Inferior parietal cortex (tissue), 1 donor: ENCODE results near the gene KRTAP5-11.
"Not testable (repeated sequence)": the region's sequence is repeated elsewhere in the genome, so short reads cannot be mapped to it uniquely, and the experiment has no call there.

ENCODE experiments used
- DNase-seq: peaks from one replicate; pipeline ENCODE4 v3.0.0-alpha.2; 2016; ENCODE audit errors: extremely low spot score

The KRTAP5-11 gene

GRCh38 chr11:71582309-71582895 lies at the start of gene KRTAP5-11:
Gene KRTAP5-11, minus strand, starts transcription at chr11:71582875. Its CDS starts 38 bp downstream, at chr11:71582837.
- DNase-seq: no peak

DNA sequence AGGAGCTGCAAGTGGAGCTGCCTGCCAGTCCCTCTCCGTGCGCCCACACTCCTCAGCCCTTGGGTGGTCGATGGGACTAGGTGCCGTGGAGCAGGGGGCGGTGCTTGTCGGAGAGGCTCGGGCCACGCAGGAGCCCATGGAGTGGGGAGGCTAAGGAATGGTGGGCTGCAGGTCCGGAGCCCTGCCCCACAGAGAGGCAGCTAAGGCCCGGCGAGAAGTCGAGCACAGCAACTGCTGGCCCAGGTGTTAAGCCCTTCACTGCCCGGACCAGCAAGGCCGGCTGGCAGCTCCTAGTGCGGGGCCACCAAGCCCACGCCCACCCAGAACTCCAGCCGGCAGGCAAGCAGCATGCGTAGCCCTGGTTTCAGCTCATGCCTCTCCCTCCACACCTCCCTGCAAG lies 48.9 kb upstream of the KRTAP5-11 start:
- DNase-seq: not testable (repeated sequence)

- not testable (repeated sequence) for DNase-seq
These were observed 47.4 kb upstream of the KRTAP5-11 start for GRCh38 chr11:71630071-71630470.

DNA sequence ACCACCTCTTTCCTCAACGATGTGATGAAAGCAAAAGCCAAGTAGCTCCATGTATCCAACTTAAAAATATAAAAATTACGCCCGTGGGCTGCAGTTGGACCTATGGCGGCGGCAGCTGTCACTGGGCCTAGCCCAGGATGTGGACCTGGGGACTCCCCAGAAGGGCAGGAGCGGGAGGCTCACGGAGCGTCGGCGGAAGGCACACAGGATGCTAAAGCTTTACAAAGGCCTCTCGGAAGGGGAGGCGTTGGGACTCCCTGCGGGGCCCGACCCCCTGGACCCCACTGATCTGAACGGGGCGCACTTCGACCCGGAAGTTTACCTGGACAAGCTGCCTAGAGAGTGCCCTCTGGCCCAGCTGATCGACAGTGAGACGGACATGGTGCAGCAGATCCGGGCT lies 46.3 kb upstream of the KRTAP5-11 start:
- not testable (repeated sequence) for DNase-seq

DNA sequence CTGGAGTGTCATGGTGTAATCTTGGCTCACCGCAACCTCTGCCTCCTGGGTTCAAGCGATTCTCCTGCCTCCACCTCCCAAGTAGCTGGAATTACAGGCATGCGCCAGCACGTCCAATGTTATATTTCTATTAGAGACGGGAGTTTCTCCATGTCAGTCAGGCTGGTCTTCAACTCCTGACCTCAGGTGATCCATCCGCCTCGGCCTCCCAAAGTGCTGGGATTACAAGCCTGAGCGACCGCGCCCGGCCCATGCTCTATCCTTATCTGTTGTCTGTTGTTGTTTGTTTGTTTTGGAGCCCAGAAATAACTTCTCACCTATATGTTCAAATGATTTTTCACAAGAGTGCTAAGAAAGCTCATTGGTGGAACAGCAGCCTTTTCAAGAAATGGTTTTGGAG lies 40.6 kb upstream of the KRTAP5-11 start:
- not testable (repeated sequence) for DNase-seq

- not testable (repeated sequence) for DNase-seq
These were observed 39.9 kb upstream of the KRTAP5-11 start for GRCh38 chr11:71622561-71622960.

- not testable (repeated sequence) for DNase-seq
These were observed 32.3 kb upstream of the KRTAP5-11 start for GRCh38 chr11:71615003-71615402.

GRCh38 chr11:71614366-71614917 lies 31.8 kb upstream of the KRTAP5-11 start:
- not testable (repeated sequence) for DNase-seq

DNA sequence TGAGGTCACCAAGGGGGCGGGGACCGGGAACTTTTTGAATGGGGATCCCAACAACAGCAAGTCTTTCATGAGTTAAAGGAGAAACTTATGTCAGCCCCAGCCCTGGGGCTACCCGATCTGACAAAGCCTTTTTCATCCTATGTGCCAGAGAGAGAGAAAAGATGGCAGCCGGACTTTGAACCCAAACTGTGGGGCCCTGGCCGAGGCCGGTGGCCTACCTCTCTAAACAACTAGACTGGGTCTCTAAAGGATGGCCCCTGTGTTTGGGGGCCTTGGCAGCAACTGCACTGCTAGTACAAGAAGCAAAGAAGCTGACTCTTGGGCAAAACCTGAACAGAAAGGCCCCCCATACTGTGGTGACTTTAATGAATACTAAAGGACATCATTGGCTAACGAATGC lies 31.3 kb upstream of the KRTAP5-11 start:
- not testable (repeated sequence) for DNase-seq

GRCh38 chr11:71611218-71611910 lies 28.7 kb upstream of the KRTAP5-11 start:
- DNase-seq: not testable (repeated sequence)

DNA sequence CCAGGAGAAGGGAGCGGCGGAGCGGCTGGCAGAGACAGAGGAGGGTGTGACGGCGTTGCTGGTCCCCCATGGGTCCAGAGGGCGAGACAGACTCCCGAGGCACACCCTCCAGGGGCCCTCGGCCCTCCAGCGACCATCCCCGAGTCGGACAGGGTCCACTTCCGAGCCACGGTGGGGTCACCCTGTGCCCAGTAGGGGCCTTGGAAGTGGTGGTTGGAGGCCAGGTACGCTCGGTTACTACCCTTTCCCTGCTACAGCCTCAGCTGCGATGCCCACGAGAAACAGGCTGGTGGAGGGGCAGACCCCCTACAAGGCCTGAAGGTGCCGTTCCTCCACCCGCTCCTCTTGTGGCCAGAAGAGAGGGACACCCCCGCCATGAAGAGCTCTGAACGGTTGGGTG lies 25.6 kb upstream of the KRTAP5-11 start:
- DNase-seq: not testable (repeated sequence)

- DNase-seq: not testable (repeated sequence)
These were observed 25.0 kb upstream of the KRTAP5-11 start for GRCh38 chr11:71607520-71608216.

- DNase-seq: not testable (repeated sequence)
These were observed 24.3 kb upstream of the KRTAP5-11 start for GRCh38 chr11:71606853-71607519.

- not testable (repeated sequence) for DNase-seq
These were observed 22.3 kb upstream of the KRTAP5-11 start for GRCh38 chr11:71604798-71605488.

DNA sequence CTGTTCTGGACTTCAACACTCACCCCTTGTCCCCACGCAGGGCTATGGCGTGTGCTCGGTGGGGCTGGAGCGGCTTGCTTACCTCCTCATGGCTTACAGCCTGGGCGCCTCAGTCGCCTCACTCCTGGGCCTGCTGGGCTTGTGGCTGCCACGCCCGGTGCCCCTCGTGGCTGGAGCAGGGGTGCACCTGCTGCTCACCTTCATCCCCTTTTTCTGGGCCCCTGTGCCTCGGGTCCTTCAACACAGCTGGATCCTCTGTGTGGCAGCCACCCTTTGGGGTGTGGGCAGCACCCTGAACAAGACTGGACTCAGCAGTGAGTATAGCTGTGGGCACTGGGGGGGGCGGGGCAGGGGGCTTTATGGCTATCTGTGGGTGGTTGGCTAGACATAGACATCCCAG lies 20.5 kb upstream of the KRTAP5-11 start:
- not testable (repeated sequence) for DNase-seq

GRCh38 chr11:71589546-71589920 lies 6.9 kb upstream of the KRTAP5-11 start:
- DNase-seq: not testable (repeated sequence)

DNA sequence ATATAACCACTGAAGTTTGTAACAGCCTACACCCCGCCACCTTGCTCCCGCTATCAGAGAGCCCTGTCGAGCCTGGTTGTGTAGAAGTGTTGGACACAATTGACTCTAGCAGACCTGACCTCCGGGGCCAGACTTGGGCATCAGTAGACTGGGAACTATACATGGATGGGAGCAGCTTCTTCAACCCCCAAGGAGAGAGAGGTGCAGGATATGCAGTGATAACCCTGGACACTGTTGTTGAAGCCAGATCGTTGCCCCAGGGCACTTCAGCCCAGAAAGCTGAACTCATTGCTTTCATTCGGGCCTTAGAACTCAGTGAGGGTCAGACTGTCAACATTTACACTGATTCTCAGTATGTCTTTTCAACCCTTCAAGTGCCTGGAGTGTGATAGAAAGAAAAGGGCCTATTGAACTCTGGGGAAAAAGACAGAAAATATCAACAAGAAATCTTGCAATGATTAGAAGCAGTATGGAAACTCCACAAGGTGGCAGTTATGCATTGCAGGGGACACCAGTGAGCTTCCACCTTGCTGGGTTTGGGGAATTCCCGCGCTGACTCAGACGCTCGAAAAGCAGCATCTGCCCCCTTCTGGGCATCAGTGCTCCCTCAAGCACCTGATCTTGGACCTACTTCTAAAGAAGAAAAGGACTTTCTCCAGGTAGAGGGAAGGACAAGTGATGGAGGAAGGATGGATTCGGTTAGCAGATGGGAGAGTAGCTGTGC lies 6.3 kb upstream of the KRTAP5-11 start:
- DNase-seq: not testable (repeated sequence)

DNA sequence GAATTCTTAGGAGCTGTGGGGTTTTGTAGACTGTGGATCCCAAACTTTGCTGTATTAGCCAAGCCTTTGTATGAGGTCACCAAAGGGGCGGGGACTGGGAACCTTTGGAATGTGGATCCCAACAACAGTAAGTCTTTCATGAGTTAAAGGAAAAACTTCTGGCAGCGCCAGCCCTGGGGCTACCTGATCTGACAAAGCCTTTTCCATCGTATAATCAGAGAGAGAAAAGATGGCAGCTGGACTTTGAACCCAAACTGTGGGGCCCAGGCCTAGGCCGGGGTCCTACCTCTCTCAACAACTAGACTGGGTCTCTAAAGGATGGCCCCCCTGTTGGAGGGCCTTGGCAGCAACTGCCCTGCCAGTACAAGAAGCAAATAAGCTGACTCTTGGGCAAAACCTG lies 5.6 kb upstream of the KRTAP5-11 start:
- not testable (repeated sequence) for DNase-seq

DNA sequence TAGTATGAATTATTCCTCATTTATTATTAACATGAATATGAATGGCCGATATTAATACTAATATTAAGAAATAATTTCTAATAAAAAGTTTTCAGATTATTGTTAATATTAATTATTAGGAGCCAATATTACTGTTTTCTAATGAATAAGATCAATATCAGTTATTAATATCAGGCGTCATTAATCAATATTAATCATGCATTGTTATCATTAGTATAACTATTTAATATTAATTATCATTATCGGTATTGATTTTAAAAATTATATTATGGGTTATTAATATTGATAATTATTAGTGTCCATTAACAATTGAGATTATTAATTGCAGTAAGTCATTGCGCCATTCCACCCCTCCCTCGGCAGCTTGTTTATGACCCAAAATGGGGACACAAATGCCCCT lies 3.0 kb upstream of the KRTAP5-11 start:
- DNase-seq: not testable (repeated sequence)

DNA sequence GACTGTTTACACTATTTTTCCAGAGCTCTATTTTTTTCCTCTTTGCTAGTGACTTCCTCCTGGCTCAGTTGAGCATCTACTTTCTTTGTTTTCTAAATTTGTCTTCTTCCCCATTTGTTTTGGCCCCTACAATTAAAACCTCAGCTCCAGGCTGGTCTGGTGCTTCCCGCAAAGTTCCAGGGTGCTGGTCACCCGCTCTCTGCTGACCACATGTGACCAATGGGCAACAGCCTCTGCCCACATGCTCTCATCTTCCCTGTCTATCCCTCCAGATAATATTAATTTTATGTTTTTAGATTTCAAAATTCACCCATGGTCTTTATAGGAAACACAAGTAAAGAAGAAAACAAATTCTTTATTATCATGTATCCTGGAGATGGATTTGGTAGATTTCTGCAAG lies 294 bp upstream of the KRTAP5-11 start:
- not testable (repeated sequence) for DNase-seq

GRCh38 chr11:71581826-71582225 lies 849 bp downstream of the KRTAP5-11 start:
- no peak for DNase-seq
